ENCODE data around the gene MAP2K2.

The MAP2K2 gene

GRCh38 chr19:4077800-4078684 lies 45.9 kb downstream of the MAP2K2 start:
- H3K4me3 ChIP-seq (ENCODE audit: low read depth, low read length) = peak overlapping the region; percentile 46
- no peak for TF ChIP-seq CTCF (IDR thresholded peaks at IDR 0.05; ENCODE audit: insufficient read depth, low read length, missing control alignments)
- DNase-seq (ENCODE audit: low read depth, low spot score) = no peak
- POLR2A ChIA-PET = no interaction called here
- CTCF ChIA-PET = interaction anchor here (1.3 to 1.4 kb wide), 2 partner anchors 12 to 62 kb away, joined by 3 to 4 read pairs; partner anchors contain the start of gene ZBTB7A

GRCh38 chr19:4077007-4077374 lies 46.9 kb downstream of the MAP2K2 start:
- TF ChIP-seq CTCF (IDR thresholded peaks at IDR 0.05; ENCODE audit: insufficient read depth, low read length, missing control alignments) = no peak
- DNase-seq (ENCODE audit: low read depth, low spot score) = no peak
- CTCF ChIA-PET = interaction anchor here (1.2 to 1.3 kb wide), 2 partner anchors 63 to 89 kb away, joined by 4 to 5 read pairs; no protein-coding TSS in a partner anchor
- POLR2A ChIA-PET = interaction anchor here (0.7 kb wide), 2 partner anchors 15 to 92 kb away, joined by 3 to 5 read pairs; partner anchors contain the start of gene EEF2
- no peak overlapping the region for H3K4me3 ChIP-seq (ENCODE audit: low read depth, low read length)

- POLR2A ChIA-PET = no interaction called here
- H3K4me3 ChIP-seq (ENCODE audit: low read depth, low read length) = no peak overlapping the region
- no peak for TF ChIP-seq CTCF (IDR thresholded peaks at IDR 0.05; ENCODE audit: insufficient read depth, low read length, missing control alignments)
- no peak for DNase-seq (ENCODE audit: low read depth, low spot score)
- CTCF ChIA-PET = no interaction called here
Observed at GRCh38 chr19:4075373-4075772, 48.5 kb downstream of the MAP2K2 start.

GRCh38 chr19:4071610-4072009 lies 52.3 kb downstream of the MAP2K2 start:
- no peak for TF ChIP-seq CTCF (IDR thresholded peaks at IDR 0.05; ENCODE audit: insufficient read depth, low read length, missing control alignments)
- POLR2A ChIA-PET = no interaction called here
- DNase-seq (ENCODE audit: low read depth, low spot score) = no peak
- no peak overlapping the region for H3K4me3 ChIP-seq (ENCODE audit: low read depth, low read length)
- CTCF ChIA-PET = interaction anchor here (1.6 kb wide), 1 partner anchor 69 kb away, joined by 5 read pairs; no protein-coding TSS in a partner anchor

- ChIA-PET CTCF (interaction anchor here (0.6 to 0.8 kb wide), 2 partner anchors 82 to 495 kb away, joined by 3 read pairs; no protein-coding TSS in a partner anchor), POLR2A (no interaction called here)
- no peak for DNase-seq (ENCODE audit: low read depth, low spot score)
- no peak for TF ChIP-seq CTCF (IDR thresholded peaks at IDR 0.05; ENCODE audit: insufficient read depth, low read length, missing control alignments)
- H3K4me3 ChIP-seq (ENCODE audit: low read depth, low read length) = no peak overlapping the region
Observed at GRCh38 chr19:4069331-4069959, 54.5 kb downstream of the MAP2K2 start.
